GM21526 (cell line): ENCODE measurements around the gene GLCE.
"Not testable (repeated sequence)": the region's sequence is repeated elsewhere in the genome, so short reads cannot be mapped to it uniquely, and the experiment has no call there.

Source experiments
- ATAC-seq: cut with Tn5 transposase; IDR thresholded peaks from one replicate; pipeline ENCODE4 v1.9.1; 2021; ENCODE audit warnings: moderate library complexity; ENCODE audit not compliant: unreplicated experiment, low FRiP score

The GLCE gene

DNA sequence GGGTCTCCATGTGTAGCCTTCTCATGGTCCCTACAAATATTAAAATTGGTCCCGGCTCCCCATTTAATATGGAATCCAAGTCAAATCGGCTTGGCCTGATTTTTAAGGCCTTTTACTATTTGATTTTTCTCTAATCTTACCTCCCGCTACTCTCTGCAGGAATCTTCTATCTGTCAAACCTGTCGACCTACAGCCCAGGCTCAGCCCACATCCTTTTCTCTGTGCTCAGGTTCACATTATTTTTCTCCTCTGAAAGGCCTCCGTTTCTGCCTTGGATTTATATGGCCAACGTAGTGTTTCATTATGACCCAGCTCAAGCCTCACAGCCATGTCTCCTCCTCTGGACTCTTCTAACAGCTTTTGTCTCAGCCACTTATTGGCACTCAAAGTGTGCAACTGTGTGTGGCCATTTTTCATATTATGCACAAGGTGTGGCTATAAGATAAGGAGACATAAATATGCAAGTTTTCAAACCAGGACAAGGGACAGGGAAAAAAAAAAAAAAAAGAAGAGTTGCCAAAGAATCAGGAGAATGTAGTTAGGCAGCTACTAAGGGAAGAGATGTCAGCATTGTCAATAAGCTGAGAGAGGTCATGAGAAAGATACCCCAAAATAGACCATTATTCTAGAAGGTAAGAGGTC, 2.1 kb upstream of the GLCE start:
- no peak for ATAC-seq

DNA sequence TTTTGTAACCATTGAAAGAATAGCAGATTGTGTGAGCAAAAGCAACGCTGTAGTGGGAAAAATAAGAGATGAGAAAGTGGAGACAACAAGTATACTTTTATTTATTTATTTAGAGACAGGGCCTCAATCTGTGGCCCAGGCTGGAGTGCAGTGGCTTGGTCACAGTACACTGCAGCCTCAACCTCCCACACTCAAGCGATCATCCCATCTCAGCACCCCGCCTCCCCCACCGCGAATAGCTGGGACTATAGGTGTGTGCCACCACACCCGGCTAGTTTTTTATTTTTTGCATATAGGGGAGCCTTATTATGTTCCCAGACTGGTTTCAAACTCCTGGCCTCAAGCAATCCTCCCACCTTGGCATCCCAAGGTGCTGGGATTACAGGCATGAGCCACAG, 1.6 kb upstream of the GLCE start:
- no peak for ATAC-seq

DNA sequence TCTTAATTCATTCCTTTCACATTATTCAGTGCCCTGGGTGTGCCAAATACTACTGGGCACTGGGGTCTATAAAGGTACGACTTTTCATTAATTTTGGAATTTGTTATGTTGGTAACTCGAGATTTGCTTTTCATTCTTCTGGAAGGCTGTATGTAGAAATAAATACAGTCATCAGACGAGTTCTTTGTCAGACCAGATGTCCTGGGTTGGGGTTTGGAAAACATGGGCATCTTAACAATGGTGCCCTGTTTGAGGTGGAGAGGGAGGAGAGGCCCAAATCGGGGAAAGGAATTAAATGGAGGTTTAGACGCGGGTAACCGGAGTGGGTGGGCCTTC, 662 bp upstream of the GLCE start:
- ATAC-seq, result no peak

DNA sequence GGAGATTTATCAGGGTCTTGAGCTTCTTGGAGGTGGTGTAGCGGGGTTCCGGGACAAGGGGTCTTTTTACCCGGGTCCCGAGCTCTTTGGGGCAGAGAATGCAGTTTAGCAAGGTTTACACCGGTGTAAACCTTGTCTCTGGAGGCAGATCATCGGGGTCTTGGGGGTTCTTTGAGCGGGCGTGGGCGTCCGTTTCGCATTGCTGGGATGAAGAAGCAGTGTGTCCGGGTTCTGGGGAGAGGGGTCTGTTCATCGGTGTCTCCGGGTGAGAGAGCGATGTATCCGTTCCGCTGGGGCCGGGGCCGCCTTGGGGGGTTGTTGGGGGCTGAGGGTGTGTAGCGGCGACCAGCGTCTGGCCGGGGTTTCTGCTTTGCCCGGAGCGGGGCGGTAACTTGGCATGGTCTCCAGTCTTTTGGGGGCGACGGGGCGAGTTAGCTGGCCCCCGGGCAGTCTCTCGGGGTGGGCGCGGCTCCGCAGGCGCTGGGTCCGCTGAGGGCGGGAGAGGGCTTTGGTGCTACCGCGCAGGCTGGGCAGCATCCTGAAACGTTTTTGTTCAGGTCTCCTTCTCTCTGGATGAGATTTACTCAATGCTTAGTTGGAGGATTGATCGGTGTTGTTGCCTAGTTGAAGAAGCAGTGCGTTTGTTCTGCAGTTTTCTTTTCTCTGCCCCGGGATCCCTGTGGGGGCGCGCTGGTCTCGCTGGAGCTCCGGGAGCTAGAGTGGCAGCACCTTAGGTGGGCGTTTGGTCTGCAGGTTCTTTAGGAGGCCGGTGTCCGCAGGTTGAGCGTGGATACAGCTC, 843 bp downstream of the GLCE start:
- ATAC-seq, result no peak

DNA sequence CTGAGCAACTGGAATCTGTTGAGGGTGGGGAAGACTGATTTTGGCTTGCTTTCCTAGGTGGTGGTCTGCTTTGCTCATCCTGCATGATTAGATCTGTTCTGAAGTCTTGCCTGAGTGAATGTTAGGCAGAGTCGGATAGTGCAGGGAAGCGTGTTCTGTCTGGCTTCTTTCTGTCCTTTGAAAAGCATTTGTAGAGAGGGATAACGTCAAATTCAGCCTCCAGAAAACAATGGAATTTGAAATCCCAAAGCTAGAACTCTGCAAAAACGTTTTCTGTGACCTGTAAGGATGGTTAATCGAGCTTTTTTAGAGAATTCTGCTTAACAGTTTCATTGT, 1.4 kb downstream of the GLCE start:
- no peak for ATAC-seq

DNA sequence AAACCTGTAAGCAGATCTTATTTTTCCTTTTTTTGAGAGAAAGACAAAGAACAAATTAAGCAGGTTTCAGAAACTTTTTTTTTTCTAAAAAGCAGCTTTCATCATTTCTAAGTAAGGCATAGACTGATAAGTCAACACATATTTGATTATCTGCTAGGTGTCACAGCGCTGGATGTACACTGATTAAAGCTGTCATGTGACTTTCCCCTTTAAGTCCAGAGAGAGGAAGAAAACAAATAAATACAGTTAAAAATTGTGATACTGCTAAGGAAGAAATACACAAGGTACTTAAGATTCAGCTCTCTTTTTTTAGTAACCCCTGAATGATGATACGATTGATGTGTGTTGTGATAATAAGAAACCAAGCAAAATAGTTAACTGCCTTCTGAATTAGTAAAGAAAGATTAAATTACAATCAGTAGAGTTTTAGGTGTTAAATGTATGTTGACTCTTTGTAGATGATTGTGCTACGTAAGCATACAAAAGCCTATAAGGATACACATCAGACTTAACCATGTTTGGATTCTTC, 2.8 kb downstream of the GLCE start:
- no peak for ATAC-seq

DNA sequence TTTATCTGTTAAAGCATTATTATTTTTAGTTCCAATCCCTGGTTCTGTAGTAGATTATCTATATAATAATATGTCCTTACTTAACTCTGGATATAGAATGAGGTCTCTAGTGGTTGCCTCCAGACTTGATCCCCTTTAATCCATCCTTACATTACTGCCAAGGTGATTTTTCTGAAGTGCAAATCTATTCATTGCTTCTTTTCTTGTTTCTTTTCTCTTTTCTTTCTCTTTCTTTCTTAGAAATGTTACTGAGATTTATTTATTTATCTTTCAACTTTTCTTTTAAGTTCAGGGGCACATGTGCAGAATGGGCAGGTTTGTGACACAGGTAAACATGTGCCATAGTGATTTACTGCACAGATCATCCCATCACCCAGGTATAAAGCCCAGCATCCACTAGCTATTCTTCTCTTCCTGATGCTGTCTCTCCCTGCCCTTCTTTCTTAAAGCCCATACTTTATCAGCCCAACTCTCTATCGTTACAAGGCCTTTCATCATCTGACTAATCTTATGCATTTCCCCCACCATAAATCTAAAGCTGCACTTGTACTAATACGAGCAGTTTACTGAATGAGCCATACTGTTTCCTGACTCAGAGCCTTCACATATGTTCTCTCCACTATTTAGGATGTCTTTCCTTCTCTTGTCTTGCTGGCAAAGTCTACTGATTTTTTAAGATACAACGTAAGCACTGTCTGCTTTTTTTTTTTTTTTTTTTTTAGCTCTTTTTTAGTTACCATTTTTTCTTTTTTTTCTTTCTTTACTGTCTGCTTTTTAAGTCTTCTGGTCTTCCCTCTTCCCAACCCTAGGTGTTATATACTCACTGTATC, 4.6 kb downstream of the GLCE start:
- ATAC-seq, result no peak

DNA sequence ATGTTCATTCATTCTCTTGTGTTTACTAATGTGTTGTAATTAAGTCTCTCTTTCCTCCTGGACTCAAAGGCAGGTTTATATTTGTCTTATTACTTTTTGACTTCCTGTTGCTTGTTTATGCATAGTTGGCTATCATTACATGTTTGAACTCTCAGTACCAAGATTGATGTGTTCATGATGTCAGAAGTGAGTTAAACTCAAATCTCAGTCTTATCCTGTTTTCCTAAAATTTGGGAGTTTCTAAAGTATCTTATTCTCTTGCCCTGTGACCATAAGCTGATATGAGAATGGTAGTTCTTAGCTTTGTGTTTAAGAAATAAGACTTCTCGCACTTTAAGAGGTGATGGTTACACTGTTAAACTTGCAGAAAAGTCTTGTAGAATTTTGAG, 5.2 kb downstream of the GLCE start:
- no peak for ATAC-seq

DNA sequence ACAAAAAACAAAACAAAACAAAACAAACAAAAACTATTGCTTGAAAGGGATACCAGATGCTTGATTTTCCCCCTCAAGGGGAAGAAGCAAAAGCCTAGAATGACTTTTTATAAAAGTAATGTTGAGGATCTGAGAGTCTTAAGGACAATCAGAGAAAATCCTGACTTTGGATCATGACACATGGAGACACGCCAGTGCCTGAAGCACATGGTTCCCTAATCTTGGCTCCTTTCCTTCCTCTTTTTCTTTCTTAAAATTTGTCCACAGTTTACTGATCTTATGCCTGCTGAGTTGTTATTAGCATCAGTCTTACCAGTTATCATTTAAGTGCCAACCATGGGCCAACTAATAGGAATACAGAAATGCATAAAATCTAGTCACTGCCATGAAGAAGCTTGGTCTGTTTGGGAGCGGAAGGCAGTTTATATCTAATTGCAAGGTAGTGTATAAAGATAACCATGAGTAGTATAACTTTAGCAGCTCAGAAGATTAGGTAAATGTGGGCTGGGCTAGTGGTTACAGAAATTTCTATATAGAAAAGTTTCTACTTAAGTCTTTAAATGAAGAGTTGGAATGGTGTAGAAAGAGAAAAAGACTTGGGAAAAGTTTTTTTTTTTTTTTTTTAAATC, 6.9 kb downstream of the GLCE start:
- no peak for ATAC-seq

DNA sequence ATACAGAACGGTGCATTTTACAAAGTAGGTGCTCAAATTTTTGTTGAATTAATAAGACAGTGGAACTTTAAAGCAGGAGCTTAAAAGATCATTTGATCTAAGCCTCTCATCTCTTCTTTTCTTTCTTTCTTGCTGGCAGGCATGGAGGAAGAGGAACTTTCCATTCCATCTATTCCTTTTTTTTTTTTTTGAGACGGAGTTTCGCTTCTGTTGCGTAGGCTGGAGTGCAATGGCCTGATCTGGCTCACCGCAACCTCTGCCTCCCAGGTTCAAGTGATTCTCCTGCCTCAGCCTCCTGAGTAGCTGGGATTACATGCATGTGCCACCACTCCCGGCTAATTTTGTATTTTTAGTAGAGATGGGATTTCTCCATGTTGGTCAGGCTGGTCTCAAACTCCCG, 7.9 kb downstream of the GLCE start:
- not testable (repeated sequence) for ATAC-seq

DNA sequence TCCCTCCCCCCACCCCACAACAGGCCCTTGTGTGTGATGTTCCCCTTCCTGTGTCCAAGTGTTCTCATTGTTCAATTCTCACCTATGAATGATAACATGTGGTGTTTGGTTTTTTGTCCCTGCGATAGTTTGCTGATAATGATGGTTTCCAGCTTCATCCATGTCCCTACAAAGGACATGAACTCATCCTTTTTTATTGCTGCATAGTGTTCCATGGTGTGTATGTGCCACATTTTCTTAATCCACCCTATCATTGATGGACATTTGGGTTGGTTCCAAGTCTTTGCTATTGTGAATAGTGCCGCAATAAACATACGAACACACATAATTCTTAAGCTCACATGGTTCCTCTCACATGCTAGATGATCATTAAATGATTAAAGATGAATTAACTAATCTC, 9.1 kb downstream of the GLCE start:
- ATAC-seq, result not testable (repeated sequence)

DNA sequence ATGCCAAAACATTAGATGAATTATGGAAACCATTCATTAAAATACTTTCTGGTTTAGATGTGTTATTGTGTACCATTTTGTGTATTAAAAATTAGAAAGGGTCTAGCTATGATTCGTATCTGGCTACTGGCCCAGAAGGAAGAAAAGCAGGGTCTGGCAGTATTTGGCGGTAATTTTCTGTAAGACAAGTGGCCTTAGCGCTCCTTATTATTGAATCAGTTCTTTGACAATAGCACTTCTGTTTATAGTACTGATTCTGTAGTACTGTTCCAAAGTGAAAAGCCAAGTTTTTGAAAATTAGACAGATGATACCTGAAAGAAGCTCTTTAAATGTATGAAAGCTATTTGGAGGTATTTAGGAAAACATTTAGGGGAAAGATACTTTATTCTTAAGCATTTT, 10.2 kb downstream of the GLCE start:
- no peak for ATAC-seq

DNA sequence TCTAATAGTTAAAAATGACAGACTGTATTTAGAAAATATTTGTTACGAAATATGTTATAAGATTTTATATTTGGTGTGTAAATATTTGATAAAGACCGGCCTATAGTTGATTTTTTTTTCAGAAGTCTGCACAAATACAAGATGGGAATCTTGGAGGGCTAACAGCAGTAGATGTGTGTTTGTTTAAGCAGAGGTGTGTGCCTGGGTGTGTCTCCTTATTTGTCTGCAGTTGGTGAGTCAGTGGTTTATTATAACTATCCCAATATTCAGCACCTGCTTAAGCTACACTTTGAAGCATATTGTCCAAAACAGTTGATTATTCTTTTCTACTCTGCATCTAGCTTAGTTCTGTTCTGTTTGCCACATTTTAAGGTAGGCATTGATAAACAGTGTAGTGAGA, 12.4 kb downstream of the GLCE start:
- ATAC-seq, result no peak

DNA sequence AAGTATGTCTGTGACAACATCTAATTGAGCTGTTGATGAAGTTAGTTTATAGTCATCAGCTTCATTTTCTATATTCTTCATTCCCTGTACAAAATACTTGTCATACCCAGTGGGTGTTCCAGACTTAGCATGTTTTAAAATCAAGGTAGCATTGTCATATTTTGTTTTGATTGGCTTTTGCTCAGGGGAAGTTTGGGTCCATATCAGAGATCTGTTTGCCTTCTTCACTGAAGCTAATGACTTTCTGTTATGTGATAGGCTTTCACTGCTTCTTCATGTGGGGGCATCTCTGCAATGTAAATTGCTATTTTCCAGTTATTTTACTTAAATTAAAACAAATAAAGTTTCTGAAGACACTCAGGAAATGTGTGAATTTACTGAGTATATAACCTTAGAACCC, 15.1 kb downstream of the GLCE start:
- ATAC-seq, result no peak

DNA sequence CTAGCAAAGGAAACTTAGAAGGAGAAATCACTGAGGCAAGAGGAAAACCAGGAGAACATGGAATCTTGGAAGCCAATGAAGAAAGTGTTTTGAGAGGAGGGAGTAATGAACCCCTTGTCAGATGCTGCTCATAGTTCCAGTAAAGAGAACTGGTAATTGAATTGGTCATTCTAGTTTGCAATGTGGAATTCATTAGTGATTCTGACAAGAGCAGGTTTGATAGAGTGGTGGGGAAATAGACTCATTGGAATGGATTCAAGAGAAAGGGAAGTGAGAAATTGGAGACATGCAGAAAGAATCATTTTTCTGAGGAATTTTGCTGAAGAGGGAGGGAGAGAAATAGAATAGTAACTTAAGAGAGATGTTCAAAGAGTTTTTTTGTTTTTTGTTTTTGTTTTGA, 21.0 kb downstream of the GLCE start:
- no peak for ATAC-seq

DNA sequence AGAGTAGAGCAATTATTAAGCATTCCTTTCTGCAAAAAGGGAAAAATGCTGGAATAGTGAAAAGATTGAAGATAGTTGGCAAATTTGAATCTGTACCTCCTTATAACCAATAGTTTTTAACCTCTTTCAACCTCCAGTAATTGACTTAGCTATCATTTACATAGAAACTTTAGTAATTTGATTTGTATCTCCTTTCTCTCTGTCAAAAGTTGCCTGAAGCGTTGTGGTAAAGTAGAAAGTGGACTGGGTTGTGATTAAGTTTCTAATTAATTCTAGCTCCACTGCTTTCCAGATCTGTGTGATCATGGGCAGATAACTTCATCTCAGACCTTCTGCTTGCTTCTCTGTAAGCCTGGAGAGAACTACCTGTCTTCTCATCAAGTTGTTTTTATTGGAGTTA, 24.8 kb downstream of the GLCE start:
- ATAC-seq, result no peak

DNA sequence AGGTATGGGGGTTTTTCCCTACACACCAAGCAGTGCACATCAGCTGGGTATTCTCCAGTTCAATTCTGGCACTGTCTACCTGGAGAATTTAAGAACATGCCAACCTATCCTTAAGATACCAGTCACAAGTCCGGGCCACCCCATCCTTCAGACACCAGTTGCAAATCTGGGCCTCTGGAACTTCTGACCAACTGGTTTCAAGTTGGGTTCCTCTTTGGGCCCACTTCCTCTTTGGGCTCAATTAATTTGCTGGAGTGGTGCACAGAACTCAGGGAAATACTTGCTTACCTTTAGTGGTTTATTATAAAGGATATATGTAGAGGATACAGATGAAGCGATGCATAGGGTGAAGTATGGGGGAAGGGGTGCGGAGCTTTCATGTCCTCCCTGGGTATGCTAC, 25.3 kb downstream of the GLCE start:
- ATAC-seq, result no peak

DNA sequence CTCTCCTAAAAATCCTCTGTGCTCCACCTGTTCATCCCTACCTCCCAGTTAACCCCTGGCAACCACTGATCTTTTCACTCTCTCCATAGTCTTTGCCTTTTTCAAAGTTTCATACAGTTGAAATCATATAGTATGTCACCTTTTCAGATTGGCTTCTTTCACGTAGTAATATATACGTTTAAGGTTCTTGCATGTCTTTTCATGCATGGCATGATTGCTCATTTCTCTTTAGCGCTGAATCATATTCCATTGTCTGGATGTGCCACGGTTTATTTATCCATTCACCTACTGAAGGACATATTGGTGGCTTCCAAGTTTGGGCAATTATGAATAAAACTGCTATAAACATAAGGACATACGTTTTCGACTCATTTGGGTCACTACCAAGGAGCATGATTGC, 28.7 kb downstream of the GLCE start:
- no peak for ATAC-seq

DNA sequence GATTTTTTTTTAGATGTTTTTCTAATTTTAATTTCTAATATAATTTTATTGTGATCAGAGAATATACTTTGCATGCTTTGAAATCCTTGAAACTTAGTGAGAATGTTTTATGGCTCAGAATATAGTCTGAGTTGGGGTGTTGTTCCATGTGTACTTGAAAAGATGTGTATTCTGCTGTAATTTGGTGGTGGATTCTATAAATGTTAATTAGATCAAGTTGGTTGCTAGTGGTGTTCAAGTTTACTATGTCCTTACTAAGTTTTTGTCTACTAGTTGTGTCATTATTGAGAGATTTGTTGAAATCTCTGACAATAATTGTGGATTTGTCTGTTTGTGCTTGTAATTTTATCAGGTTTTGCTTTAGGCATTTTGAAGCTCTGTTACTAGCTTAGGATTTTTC, 29.7 kb downstream of the GLCE start:
- ATAC-seq, result no peak

DNA sequence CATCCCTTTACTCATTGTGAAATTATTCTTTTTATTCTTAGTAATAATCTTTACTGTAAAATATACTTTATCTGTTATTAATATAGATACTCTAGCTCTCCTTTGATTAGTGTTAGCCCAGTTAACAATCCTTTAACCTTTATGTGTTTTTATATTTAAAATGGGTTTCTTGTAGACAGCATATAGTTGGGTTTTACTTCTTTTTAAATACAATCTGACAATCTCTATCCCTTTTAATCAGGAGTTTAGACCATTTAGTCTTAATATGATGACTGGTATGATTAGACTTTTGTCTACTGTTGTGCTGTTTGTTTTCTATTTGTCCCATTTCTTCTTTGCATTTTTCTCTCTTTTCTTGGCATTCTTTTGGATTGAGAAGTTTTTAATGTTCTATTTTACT, 30.1 kb downstream of the GLCE start:
- ATAC-seq, result no peak
